Suppressor macrophage (primary cell): Measurements from ENCODE around the gene GNB4.

ENCODE experiments used
- DNase-seq, 4 experiments: peaks; one replicate each; pipeline ENCODE4 v3.0.0-alpha.2; 2020 to 2022

Gene GNB4

DNA sequence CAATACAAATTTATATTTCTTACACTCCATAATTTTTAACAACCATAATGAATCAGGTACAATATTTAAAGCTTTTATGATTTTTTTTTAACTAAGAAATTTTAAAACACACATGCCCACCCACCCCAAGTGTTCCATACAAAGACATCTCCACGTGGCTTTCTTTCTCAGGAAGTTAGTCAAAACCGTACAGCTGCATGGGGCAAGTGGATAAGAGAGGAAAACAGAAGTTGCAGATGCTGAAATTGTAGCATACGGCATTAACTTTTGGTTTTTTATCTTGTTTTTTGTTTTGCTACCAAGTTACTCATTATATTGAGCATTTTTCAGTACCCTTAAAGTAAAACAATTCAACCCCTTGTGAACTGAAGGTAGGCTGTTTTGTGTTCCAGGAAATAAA is 14.8 kb downstream of the GNB4 start:
- peak; percentile 47 to 80 (median 62) for DNase-seq

DNA sequence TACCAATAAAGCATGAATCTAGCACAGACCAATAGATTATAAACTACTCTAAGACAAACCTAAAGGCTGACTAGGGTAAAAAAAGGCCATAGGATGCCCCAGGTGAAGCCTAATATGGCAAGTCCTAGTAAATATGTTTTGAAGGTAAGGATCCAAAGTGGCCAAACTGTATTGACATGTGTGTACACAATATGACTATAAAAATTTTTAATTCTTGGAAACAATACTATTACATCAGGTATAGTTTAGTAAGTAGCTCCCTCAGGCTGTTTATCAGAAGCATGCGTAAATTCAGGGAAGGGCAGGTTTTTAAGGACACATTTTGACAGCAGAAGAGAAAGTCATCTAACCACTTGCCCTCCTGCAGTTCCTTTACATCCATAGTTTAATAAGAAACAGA is 18.8 kb downstream of the GNB4 start:
- peak in 1 of 4 experiments; percentile 19 for DNase-seq

DNA sequence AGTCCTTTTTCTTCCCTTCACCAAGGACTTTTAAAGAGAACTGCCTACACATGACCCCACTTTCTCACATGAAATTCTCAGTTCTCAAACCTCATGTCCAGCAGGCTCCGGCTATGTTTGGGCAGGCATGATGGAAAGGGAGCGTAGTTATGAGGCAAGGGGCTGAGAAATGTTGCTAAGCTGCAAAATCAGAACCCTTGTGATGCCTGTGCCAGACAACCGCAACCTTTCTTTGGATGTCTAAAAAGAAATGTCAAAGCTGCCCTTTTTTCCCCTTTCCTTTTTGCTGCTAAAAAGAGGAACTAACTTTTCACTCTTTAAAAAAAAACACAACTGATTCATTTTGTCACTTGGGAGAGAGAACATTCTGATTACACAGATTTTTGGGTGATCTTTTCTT is 19.2 kb downstream of the GNB4 start:
- peak; percentile 88 to 97 (median 92) for DNase-seq

GRCh38 chr3:179430277-179430870 is 20.9 kb downstream of the GNB4 start:
- no peak for DNase-seq

DNA sequence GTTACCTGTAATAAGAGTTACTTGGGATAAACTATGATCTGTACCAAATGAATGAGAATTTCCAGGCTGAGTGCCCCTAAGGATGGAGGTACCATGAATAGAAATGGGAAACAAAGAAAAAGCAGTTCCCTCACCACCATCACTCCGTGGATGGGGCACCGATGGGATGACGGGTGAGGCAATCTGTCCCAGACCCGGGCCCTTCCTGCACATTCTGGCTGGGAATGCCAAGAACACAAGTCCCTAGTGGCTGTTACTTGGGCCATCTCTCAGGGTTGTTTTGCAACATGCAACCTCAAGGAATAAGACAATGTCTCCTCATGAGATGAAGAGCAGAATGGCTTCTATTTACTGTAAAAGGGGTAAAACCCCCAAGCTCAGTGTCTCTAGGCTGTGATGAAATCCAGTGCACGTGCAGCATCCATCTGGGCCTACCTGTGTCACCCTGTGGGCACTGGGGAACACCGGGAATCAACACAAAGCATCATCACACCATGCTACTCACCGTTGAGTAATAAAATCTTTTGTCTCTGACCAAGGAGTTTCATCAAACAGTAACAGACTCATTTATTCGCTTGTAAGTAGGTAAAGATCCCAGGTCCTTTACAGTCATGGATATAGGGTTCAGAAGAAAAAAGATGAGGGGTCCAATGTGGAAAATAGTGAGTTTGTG is 22.3 kb downstream of the GNB4 start:
- DNase-seq = no peak

DNA sequence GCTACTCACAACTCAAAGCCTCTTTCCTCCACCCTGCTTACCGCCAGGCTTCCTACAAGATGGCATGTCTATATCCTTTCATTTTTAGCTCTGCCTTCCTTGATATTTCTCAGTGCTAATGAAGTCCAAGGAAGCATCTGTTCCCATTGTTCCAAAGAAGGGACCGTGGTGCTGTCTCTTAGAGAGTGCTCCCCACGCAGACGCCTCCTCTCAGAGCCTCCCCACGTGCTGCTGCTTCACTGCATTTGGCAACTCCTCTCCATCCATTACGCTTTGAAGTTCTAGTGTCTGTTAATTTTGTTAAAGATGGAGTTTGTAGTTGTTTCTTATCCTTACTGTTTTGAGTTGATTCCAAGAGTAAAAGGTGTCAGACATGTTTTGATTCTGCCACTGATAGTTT is 26.2 kb downstream of the GNB4 start:
- no peak for DNase-seq

GRCh38 chr3:179421500-179421899 is 29.8 kb downstream of the GNB4 start:
- peak; percentile 44 to 71 (median 56) for DNase-seq

GRCh38 chr3:179418610-179419009 is 32.7 kb downstream of the GNB4 start:
- DNase-seq = no peak

DNA sequence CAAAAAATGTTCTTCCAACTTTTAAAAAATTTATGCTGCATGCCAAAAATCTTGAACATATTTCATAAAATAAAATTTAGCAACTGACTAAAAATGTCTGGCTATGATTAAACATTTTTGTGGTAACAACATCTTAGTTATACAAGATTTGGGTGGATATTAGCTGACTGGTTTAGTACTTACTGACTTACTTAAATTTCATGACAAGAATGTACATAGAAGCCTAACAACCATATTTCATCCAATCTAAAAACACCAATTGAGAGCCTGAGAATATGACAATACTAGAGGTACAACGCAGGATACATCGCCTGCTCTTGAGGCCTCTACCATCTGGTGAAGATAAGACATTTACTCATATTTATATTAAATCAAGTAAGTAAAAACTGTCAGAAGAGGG is 34.6 kb downstream of the GNB4 start:
- DNase-seq = no peak

DNA sequence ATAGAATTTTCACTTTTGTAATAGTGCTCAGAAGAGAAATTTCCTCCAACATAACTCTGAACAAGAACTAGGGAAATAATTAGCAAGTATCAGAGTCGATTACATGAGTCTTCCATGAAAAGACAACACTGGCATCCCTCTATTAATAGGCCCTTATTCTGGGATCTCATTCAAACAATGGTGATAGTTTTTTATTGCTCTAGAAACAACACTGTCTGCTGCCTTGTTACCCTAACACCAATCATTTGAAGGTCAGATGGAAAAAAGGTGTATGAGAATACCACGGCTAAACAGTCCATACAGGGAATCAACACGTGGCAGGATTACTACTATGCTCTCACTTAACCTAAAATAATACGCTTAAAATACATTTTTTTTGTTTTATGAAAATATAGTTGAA is 35.9 kb downstream of the GNB4 start:
- DNase-seq = no peak

DNA sequence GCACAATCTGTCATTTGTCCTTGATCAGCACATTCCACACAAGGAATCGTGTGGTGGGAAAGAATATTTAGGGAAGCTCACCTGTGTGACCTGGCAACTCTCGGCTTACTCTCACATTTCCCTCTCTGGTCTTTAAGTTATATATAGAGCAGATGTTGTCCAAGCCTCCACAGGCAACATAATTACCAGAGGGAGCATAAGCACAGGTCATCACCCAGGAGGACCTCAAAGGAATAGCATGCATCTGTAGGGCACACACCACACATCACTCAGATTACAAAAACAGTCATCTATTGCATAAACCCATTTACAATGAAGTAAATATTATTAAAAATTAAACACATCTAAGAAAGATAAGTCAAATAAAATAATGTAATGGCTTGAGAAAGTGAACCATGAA is 36.5 kb downstream of the GNB4 start:
- no peak for DNase-seq

GRCh38 chr3:179410999-179411398 is 40.3 kb downstream of the GNB4 start:
- no peak for DNase-seq

DNA sequence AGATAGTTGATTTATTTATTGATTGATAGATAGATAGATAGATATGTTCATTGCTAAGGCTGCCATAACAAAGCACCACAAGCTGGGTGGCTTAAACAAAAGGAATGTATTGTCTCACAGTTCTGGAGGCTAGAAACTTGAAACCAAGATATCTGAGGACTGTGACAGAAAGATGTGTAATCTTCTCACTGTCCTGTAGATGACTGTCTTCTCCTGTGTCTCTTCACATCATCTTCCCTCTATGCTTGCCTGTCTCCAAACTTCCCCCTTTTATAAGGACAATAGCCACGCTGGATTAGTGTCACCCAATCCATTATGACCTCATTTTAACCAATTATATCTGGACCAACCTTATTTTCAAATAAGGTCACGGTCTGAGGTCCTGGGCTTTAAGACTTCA is 40.9 kb downstream of the GNB4 start:
- peak in 2 of 4 experiments; percentile 35 to 42 for DNase-seq

DNA sequence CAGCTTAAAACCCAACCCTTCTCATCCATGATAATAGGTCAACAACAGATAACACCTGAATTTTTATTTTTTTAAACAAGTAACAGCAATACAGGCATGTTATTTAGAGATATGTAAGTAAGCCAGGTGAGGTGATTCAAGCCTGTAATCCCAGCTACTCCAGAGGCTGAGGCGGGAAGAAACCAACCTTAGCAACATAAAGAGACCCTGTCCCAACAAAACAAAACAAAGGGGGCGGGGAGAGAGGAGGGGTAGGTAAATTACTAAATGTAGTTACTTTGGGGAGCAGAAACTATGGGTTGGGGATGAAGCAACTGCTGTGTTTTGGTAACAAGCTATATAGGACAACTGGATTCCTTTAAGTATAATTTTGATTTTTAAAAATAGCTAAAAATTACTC is 47.0 kb downstream of the GNB4 start:
- DNase-seq = no peak

DNA sequence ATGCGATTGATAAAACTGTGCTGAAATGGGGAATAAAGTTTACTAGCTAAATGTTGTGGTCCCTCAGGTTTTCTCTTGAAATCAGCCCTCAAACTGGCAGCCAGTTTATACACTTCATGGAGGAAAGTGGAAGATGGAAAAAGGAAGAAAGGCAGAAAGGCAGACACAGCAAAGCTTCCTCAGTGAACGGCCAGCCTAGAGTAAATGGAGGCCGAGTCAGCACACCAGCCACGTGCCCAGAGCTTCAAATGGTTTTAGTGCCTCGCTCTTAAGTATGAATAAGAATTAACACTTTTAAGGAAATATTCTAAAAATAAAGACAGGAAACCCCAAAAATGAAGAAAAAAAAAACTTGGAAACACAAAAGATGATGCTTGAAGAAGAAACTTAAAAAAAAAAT is 48.3 kb downstream of the GNB4 start:
- peak; percentile 33 to 60 (median 45) for DNase-seq

DNA sequence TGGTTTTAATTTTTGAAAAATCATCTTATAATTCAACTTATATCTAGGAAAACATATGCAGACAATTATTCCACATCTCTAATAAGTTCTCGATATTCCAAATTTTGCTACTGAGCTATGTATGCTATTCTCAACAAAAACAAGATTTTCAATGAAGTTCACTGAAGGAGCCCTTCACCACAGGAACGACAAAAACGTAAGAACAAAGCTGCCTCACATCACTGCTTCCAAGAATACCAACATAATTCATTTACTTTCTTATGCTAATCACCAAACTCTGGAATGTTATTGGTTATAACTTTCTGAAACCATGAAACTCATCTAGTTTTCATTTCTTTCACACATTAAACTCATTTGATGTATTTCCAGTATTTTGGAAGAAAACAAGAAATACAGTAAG is 49.7 kb downstream of the GNB4 start:
- DNase-seq = no peak

GRCh38 chr3:179398574-179399231 is 52.6 kb downstream of the GNB4 start:
- no peak for DNase-seq

DNA sequence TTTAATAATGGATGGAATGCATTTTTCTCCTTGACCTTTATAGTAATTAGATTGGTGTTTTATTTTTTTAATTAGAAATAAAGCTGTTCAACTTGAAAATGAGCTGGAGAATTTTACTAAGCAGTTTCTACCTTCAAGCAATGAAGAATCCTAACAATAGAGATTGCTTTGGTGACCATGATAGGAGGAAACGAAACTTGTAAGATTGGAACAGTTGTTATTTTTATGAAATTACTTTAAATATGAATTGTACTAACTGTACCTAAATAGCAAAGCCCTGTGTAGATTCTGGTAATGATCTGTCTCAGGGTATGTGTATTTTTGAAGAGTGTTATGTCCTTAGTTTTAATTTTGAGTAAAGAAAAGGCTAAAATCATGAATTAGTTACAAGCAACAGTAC is 59.4 kb downstream of the GNB4 start:
- DNase-seq = no peak

- no peak for DNase-seq
Measured at GRCh38 chr3:179376474-179376873, 74.8 kb downstream of the GNB4 start.

DNA sequence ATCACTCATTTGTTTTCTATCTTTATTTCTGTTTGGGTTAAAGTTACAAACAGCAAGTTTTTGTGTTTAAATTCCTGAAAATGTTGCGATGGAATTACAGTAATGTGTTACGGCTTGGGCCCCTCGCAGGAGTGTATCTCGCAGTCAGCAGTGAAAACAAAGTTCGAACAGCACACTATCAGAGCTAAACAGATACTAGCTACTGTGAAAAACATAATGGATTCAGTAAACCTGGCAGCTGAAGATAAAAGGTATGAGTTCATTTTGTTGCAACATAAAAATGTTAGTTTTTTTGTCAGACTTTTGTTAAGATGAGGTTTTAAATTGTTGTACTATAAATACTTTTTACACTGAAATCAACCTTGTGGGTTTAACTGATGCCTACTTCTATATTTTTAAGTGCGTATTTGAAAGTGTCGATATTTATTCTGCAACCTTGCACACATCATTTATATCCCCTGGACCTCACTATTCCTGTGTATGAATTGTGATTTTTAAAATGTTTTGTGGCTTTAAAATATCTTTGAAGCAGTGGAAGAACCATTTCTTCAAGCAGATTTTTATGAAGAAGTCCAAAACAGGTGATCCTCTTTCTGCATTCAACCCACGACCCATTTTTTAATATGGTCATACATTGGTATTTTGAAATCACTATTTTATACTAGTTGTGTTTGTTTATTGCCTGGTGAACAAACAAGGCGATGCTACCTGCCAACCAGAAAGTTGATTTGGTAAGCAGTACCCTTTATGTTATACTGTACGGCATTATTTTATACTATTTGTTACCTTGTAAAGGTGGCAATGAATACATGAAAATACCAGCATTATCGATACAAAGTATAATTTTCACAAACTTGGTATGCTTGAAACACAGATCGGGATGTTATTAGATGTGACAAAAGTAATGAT is 75.9 kb downstream of the GNB4 start:
- DNase-seq = no peak

DNA sequence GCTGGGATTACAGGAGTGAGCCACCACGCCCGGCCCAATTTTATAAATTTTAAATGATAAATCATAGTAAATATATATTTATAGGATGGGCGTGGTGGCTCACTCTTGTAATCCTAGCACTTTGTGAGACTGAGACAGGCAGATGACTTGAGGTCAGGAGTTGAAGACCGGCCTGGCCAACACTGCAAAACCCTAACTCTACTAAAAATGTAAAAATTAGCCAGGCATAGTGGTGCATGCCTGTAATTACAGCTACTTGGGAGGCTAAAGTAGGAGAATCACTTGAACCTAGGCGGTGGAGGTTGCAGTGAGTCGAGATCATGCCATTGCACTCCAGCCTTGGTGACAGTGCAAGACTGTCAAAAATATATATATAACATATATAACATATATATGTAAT is 77.3 kb downstream of the GNB4 start:
- peak in 1 of 4 experiments; percentile 9 for DNase-seq

DNA sequence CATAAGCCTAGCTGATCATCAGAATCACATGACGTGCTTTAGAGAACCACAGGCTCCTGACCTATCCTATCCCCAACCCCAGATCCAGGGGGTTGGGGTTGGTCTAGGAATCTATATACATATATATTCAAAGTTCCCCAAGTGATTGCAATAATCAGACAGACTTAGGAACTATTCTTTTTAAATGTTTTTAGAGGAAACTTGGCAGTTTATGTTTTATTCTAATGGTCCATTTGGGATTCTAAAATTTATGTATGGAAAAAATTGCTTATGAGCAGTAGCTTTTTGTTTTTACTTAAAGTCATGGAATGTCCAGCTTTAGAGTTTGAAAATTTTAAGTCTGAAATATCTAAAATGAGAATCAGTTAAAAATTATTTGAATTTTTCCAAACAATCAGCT is 81.6 kb downstream of the GNB4 start:
- DNase-seq = no peak

DNA sequence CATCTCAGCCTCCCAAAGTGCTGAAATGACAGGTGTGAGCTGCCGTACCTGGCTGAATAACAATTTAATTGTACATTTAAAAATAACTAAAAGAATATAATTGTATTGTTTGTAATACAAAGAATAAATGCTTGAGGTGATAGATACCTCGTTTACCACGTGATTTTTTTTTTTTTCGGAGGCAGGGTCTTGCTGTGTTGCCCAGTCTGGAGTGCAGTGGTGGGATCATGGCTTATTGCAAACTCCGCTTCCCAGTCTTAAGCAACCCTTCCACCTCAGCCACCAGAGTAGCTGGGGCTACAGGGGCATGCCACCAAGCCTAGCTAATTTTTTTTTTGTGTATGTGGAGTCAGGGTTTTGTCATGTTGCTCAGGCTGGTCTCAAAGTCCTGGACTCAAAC is 87.9 kb downstream of the GNB4 start:
- DNase-seq = no peak
